WTC11 (cell line): ENCODE measurements around the gene KRT4. TPM values are rescaled to one million over a fixed set of nuclear protein-coding genes. Genes with fewer than 3 reads are reported as not detected.

Experiments
- ATAC-seq: fragments of 200-7000 bp; cut with Tn5 transposase; 2 replicates; pipeline ENCODE4 v1.10.0; 2021; ENCODE audit warnings: mild to moderate bottlenecking, moderate library complexity
- CTCF ChIA-PET: fragments of 300-600 bp; sonication (Branson Sonifier 250); formaldehyde crosslinking; loops from one replicate; lab custom pipeline; 2021; ENCODE audit warnings: antibody characterized with exemption; lab: Charles Lee
- POLR2A ChIA-PET: fragments of 350-600 bp; sonication (Branson Sonifier 250); formaldehyde crosslinking; loops from one replicate; lab custom pipeline; 2021; ENCODE audit warnings: antibody characterized with exemption; lab: Charles Lee
- DNase-seq: peaks from one replicate; pipeline ENCODE4 v3.0.0; 2021; ENCODE audit warnings: low spot score
- H3K27ac Mint-ChIP-seq: 2 replicates; pipeline ENCODE4 v1.8.0; 2021; ENCODE audit warnings: mixed read lengths
- H3K27me3 Mint-ChIP-seq: 2 replicates; pipeline ENCODE4 v1.8.0; 2021; ENCODE audit warnings: low read depth, mild to moderate bottlenecking, moderate library complexity, mixed read lengths
- H3K36me3 Mint-ChIP-seq: 2 replicates; pipeline ENCODE4 v1.8.0; 2021; ENCODE audit warnings: mixed read lengths
- H3K4me1 Mint-ChIP-seq: 2 replicates; pipeline ENCODE4 v1.8.0; 2022; ENCODE audit warnings: mixed read lengths
- H3K4me3 Mint-ChIP-seq: 2 replicates; pipeline ENCODE4 v1.8.0; 2021; ENCODE audit warnings: mild to moderate bottlenecking, moderate library complexity, mixed read lengths
- H3K9me3 Mint-ChIP-seq: 2 replicates; pipeline ENCODE4 v1.8.0; 2021; ENCODE audit warnings: mixed read lengths
- CREM ChIP-seq: sonication (generic); formaldehyde crosslinking; IDR thresholded peaks from 2 replicates; pipeline ENCODE4 v1.8.1; 2022; ENCODE audit warnings: mild to moderate bottlenecking, missing genetic modification reagents, moderate library complexity
- ESRRA ChIP-seq: sonication (generic); formaldehyde crosslinking; IDR thresholded peaks from 2 replicates; pipeline ENCODE4 v1.8.1; 2022; ENCODE audit warnings: mild to moderate bottlenecking, missing genetic modification reagents, borderline replicate concordance
- MLX ChIP-seq: sonication (generic); formaldehyde crosslinking; IDR thresholded peaks from 2 replicates; pipeline ENCODE4 v1.8.1; 2023; ENCODE audit warnings: mild to moderate bottlenecking, missing genetic modification reagents, moderate library complexity
- PRRX2 ChIP-seq: fragments of 250-450 bp; sonication (Bioruptor Pico); IDR thresholded peaks from 2 replicates; pipeline ENCODE4 v1.8.0; 2021; ENCODE audit warnings: mild to moderate bottlenecking
- SMAD3 ChIP-seq: sonication (generic); formaldehyde crosslinking; IDR thresholded peaks from 2 replicates; pipeline ENCODE4 v1.8.0; 2022; ENCODE audit warnings: missing genetic modification reagents, mild to moderate bottlenecking, borderline replicate concordance
- SOX15 ChIP-seq: fragments of 250-450 bp; sonication (Bioruptor Pico); IDR thresholded peaks from 2 replicates; pipeline ENCODE4 v1.9.0; 2021; ENCODE audit warnings: mild to moderate bottlenecking
- STAT6 ChIP-seq: sonication (generic); formaldehyde crosslinking; conservative IDR thresholded peaks from 2 replicates; pipeline ENCODE4 v1.8.1; 2023; ENCODE audit warnings: mild to moderate bottlenecking, low read depth, missing genetic modification reagents, moderate library complexity
- TCF7 ChIP-seq: sonication (generic); formaldehyde crosslinking; IDR thresholded peaks from 2 replicates; pipeline ENCODE4 v1.8.0; 2022; ENCODE audit warnings: mild to moderate bottlenecking, low read depth, missing genetic modification reagents, moderate library complexity
- ZBTB21 ChIP-seq: sonication (generic); formaldehyde crosslinking; IDR thresholded peaks from 2 replicates; pipeline ENCODE4 v1.8.1; 2023; ENCODE audit warnings: mild to moderate bottlenecking, missing genetic modification reagents, borderline replicate concordance
- ZNF121 ChIP-seq: sonication (generic); formaldehyde crosslinking; IDR thresholded peaks from 2 replicates; pipeline ENCODE4 v1.8.0; 2023; ENCODE audit warnings: missing genetic modification reagents
- ZNF671 ChIP-seq: fragments of 250-450 bp; sonication (Bioruptor Pico); IDR thresholded peaks from 2 replicates; pipeline ENCODE4 v1.8.0; 2021; ENCODE audit warnings: mild to moderate bottlenecking
- total RNA-seq: library from RNA; stranded (reverse); gene quantifications from 3 replicates; pipeline ENCODE4 v1.2.3, GENCODE V29; 2021
- TF ChIP-seq, protein P1 (sequence below): sonication (generic); formaldehyde crosslinking; IDR thresholded peaks from 2 replicates; pipeline ENCODE4 v1.8.1; 2022; ENCODE audit warnings: missing genetic modification reagents, borderline replicate concordance
- TF ChIP-seq, protein P2 (sequence below): sonication (generic); formaldehyde crosslinking; IDR thresholded peaks from 2 replicates; pipeline ENCODE4 v1.8.1; 2022; ENCODE audit warnings: low read depth, mild to moderate bottlenecking, moderate library complexity, missing genetic modification reagents, borderline replicate concordance
- TF ChIP-seq, protein P3 (sequence below): sonication (generic); formaldehyde crosslinking; IDR thresholded peaks from 2 replicates; pipeline ENCODE4 v1.8.0; 2022; ENCODE audit warnings: mild to moderate bottlenecking, missing genetic modification reagents
- TF ChIP-seq, protein P4 (sequence below): sonication (generic); formaldehyde crosslinking; IDR thresholded peaks from 2 replicates; pipeline ENCODE4 v1.8.0; 2022; ENCODE audit warnings: mild to moderate bottlenecking, missing genetic modification reagents

The KRT4 gene
- total RNA-seq, 1 experiment from 2014 or later = not detected

GRCh38 chr12:52821826-52822660 lies 8.1 kb upstream of the KRT4 start (continued):
- TF ChIP-seq, protein P1, sequence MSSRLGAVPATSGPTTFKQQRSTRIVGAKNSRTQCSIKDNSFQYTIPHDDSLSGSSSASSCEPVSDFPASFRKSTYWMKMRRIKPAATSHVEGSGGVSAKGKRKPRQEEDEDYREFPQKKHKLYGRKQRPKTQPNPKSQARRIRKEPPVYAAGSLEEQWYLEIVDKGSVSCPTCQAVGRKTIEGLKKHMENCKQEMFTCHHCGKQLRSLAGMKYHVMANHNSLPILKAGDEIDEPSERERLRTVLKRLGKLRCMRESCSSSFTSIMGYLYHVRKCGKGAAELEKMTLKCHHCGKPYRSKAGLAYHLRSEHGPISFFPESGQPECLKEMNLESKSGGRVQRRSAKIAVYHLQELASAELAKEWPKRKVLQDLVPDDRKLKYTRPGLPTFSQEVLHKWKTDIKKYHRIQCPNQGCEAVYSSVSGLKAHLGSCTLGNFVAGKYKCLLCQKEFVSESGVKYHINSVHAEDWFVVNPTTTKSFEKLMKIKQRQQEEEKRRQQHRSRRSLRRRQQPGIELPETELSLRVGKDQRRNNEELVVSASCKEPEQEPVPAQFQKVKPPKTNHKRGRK (CRISPR knock-in tag) = no peak
- TF ChIP-seq ZNF671 (CRISPR knock-in tag) = no peak
- no peak for TF ChIP-seq SMAD3 (CRISPR knock-in tag)
- no peak for TF ChIP-seq ESRRA (CRISPR knock-in tag)
- TF ChIP-seq MLX = no peak
- no peak for TF ChIP-seq CREM (CRISPR knock-in tag)
- TF ChIP-seq PRRX2 (CRISPR knock-in tag) = no peak
- TF ChIP-seq STAT6 (CRISPR knock-in tag) = no peak
- TF ChIP-seq TCF7 (CRISPR knock-in tag) = no peak
- TF ChIP-seq ZNF121 (CRISPR knock-in tag) = no peak
- TF ChIP-seq, all 79 proteins: peak for 0

DNA sequence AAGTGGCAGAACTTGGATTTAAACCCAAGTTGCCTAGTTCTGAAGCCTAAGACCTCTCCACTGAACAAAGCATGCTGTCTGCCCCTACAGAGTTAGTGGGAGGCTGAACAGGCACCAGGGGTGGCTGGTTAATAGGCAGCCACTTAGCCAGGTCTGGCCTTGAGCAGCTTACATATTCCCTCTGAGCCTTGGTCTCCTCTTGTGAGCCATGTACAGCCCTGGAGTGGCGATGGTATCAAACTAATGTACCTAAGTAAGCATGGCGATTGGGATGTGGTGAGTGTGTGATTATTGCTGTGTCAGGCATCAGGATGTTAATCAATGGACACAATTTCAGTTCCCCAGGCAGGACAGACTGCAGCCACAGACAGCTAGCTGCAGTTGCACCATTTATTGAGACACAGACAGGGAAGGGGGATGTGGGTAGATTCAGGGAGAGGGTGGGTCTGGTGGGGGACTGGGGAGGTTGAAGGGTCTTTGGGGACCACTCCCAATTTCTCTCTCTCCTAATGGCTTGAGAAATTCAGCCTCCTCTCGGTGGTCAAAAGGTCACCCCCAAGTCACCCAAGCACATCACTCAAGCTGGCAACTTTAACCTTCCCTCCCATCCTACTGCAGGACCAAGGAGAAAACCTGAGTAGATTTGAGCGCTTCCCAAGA lies 7.3 kb upstream of the KRT4 start:
- H3K4me3 Mint-ChIP-seq = no peak overlapping the region
- CTCF ChIA-PET = interaction anchor here (0.8 to 1.7 kb wide), 5 partner anchors 15 to 129 kb away, joined by 3 to 4 read pairs (median 3); no protein-coding TSS in a partner anchor
- no peaks in the 10 kb centered on the region for H3K9me3 Mint-ChIP-seq
- no peaks in the 10 kb centered on the region for H3K36me3 Mint-ChIP-seq
- DNase-seq (no peak), ATAC-seq (no peak)
- POLR2A ChIA-PET = interaction anchor here (0.6 kb wide), 1 partner anchor 39 kb away, joined by 8 read pairs; no protein-coding TSS in a partner anchor
- no peaks in the 10 kb centered on the region for H3K27me3 Mint-ChIP-seq
- no peak overlapping the region; the same call in 1 of the 2 replicates for H3K27ac Mint-ChIP-seq
- TF ChIP-seq ZBTB21 (CRISPR knock-in tag) (no peak), SOX15 (no peak)
- TF ChIP-seq, protein P2, sequence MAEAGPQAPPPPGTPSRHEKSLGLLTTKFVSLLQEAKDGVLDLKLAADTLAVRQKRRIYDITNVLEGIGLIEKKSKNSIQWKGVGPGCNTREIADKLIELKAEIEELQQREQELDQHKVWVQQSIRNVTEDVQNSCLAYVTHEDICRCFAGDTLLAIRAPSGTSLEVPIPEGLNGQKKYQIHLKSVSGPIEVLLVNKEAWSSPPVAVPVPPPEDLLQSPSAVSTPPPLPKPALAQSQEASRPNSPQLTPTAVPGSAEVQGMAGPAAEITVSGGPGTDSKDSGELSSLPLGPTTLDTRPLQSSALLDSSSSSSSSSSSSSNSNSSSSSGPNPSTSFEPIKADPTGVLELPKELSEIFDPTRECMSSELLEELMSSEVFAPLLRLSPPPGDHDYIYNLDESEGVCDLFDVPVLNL (CRISPR knock-in tag) = no peak
- TF ChIP-seq, protein P3, sequence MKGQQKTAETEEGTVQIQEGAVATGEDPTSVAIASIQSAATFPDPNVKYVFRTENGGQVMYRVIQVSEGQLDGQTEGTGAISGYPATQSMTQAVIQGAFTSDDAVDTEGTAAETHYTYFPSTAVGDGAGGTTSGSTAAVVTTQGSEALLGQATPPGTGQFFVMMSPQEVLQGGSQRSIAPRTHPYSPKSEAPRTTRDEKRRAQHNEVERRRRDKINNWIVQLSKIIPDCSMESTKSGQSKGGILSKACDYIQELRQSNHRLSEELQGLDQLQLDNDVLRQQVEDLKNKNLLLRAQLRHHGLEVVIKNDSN (CRISPR knock-in tag) = no peak
- TF ChIP-seq, protein P4, sequence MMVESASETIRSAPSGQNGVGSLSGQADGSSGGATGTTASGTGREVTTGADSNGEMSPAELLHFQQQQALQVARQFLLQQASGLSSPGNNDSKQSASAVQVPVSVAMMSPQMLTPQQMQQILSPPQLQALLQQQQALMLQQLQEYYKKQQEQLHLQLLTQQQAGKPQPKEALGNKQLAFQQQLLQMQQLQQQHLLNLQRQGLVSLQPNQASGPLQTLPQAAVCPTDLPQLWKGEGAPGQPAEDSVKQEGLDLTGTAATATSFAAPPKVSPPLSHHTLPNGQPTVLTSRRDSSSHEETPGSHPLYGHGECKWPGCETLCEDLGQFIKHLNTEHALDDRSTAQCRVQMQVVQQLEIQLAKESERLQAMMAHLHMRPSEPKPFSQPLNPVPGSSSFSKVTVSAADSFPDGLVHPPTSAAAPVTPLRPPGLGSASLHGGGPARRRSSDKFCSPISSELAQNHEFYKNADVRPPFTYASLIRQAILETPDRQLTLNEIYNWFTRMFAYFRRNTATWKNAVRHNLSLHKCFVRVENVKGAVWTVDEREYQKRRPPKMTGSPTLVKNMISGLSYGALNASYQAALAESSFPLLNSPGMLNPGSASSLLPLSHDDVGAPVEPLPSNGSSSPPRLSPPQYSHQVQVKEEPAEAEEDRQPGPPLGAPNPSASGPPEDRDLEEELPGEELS (CRISPR knock-in tag) = no peak
- no peaks in the 10 kb centered on the region for H3K4me1 Mint-ChIP-seq
